Type B pancreatic cell (in vitro differentiated cells): ENCODE data around the gene ACRV1. TPM values are rescaled to one million over a fixed set of nuclear protein-coding genes. Genes with fewer than 3 reads are reported as not detected.
"Not testable (repeated sequence)": the region's sequence is repeated elsewhere in the genome, so short reads cannot be mapped to it uniquely, and the experiment has no call there.

Source experiments
- DNase-seq: peaks from one replicate; pipeline ENCODE4 v3.0.0; 2021; ENCODE audit warnings: mixed read lengths; ENCODE audit not compliant: unreplicated experiment; ENCODE audit errors: extremely low spot score
- H3K27ac Mint-ChIP-seq: 2 replicates; pipeline ENCODE4 v1.8.0; 2021; ENCODE audit warnings: mild to moderate bottlenecking, mixed read lengths
- H3K27me3 Mint-ChIP-seq: 2 replicates; pipeline ENCODE4 v1.8.0; 2021; ENCODE audit warnings: mixed read lengths
- H3K36me3 Mint-ChIP-seq: 2 replicates; pipeline ENCODE4 v1.8.0; 2021; ENCODE audit warnings: mixed read lengths
- H3K4me1 Mint-ChIP-seq: one replicate; pipeline ENCODE4 v1.8.0; 2021; ENCODE audit warnings: mixed read lengths; ENCODE audit not compliant: unreplicated experiment
- H3K4me3 Mint-ChIP-seq: 2 replicates; pipeline ENCODE4 v1.8.0; 2021; ENCODE audit warnings: mild to moderate bottlenecking, mixed read lengths
- H3K9me3 Mint-ChIP-seq: 2 replicates; pipeline ENCODE4 v1.8.0; 2021; ENCODE audit warnings: mixed read lengths
- long read RNA-seq: library from polyadenylated mRNA; unstranded; transcript quantifications from one replicate; pipeline ENCODE4 v2.0.0, GENCODE V29; 2020
- total RNA-seq: library from RNA; stranded (reverse); gene quantifications from 2 replicates; pipeline ENCODE4 v1.2.1, GENCODE V29; 2021; ENCODE audit warnings: low replicate concordance
- TF ChIP-seq, protein P1 (sequence below): fragments of 200-600 bp; sonication (generic); conservative IDR thresholded peaks from 2 replicates; pipeline ENCODE4 v1.5.0; 2021; ENCODE audit warnings: antibody characterized with exemption, mild to moderate bottlenecking

ACRV1 gene
- total RNA-seq, result not detected in 2 replicates
- long read RNA-seq, partial matches to known transcripts, result 0 of 1 reads
- long read RNA-seq, other reads (novel, unspliced or antisense), result 1 of 1 reads

DNA sequence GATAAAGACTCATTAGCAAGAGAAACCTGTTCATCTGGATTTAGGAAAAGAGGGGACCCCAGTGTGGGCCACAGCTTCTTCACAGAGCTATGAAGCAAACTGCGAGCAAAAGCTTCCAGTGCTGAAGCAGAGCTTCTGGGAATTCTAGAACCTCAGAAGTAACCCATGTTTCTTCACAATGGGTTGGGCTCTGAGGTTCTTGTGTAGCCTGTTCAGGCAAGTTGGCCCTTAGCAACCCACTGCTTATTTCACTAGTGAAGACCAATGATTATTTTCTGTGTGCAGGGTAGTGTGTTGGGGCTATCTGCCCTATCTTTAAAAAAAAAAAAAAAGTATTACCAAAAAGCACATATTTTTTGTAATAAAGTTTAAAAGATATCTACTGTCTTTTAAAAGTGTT, at the start of gene ACRV1:
Gene ACRV1 (minus strand): TSS at position 101 of the 400 bp plus-strand sequence. CDS start 67 bp downstream, at position 34.
- no peaks in the 10 kb centered on the region for H3K27me3 Mint-ChIP-seq
- H3K36me3 Mint-ChIP-seq, result peaks cover 8% of the 10 kb centered on the region
- H3K9me3 Mint-ChIP-seq, result no peaks in the 10 kb centered on the region
- H3K27ac Mint-ChIP-seq, result no peak within 1 kb of the TSS
- no peak for DNase-seq
- TF ChIP-seq, protein P1, sequence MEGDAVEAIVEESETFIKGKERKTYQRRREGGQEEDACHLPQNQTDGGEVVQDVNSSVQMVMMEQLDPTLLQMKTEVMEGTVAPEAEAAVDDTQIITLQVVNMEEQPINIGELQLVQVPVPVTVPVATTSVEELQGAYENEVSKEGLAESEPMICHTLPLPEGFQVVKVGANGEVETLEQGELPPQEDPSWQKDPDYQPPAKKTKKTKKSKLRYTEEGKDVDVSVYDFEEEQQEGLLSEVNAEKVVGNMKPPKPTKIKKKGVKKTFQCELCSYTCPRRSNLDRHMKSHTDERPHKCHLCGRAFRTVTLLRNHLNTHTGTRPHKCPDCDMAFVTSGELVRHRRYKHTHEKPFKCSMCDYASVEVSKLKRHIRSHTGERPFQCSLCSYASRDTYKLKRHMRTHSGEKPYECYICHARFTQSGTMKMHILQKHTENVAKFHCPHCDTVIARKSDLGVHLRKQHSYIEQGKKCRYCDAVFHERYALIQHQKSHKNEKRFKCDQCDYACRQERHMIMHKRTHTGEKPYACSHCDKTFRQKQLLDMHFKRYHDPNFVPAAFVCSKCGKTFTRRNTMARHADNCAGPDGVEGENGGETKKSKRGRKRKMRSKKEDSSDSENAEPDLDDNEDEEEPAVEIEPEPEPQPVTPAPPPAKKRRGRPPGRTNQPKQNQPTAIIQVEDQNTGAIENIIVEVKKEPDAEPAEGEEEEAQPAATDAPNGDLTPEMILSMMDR, result no peak
- no peak within 1 kb of the TSS for H3K4me3 Mint-ChIP-seq
- H3K4me1 Mint-ChIP-seq, result no peaks in the 10 kb centered on the region

DNA sequence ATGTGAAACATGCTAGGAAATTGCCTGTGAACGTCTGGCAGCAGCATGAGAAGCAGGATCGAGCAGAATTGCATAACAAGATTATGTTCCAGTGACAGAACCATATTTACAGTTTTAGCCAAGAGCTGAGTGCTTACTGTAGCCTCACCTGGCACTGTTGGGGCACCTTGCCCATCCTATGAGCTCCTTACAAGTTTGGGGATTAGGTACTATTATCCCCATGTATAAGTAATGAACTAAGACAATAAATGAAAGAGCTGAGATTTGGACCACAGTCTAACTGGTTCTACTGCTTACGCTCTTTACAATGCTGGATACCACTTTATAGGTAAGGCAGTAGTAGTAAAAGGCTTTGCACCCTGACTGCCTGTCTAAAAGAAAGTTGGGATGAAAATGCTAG, 48.3 kb upstream of the ACRV1 start:
- TF ChIP-seq, protein P1, result no peak
- H3K4me3 Mint-ChIP-seq, result no peak overlapping the region
- DNase-seq, result no peak
- H3K9me3 Mint-ChIP-seq, result no peaks in the 10 kb centered on the region
- H3K4me1 Mint-ChIP-seq, result no peaks in the 10 kb centered on the region
- no peaks in the 10 kb centered on the region for H3K36me3 Mint-ChIP-seq
- peaks cover 9% of the 10 kb centered on the region for H3K27me3 Mint-ChIP-seq
- H3K27ac Mint-ChIP-seq, result no peak overlapping the region

GRCh38 chr11:125724125-125724524, 43.5 kb upstream of the ACRV1 start:
- Mint-ChIP-seq H3K36me3 (no peaks in the 10 kb centered on the region), H3K9me3 (no peaks in the 10 kb centered on the region), H3K27me3 (peaks cover 32% of the 10 kb centered on the region), H3K27ac (no peak overlapping the region), H3K4me3 (no peak overlapping the region), H3K4me1 (no peaks in the 10 kb centered on the region)
- TF ChIP-seq, protein P1, result peak; percentile 38
- DNase-seq, result no peak

DNA sequence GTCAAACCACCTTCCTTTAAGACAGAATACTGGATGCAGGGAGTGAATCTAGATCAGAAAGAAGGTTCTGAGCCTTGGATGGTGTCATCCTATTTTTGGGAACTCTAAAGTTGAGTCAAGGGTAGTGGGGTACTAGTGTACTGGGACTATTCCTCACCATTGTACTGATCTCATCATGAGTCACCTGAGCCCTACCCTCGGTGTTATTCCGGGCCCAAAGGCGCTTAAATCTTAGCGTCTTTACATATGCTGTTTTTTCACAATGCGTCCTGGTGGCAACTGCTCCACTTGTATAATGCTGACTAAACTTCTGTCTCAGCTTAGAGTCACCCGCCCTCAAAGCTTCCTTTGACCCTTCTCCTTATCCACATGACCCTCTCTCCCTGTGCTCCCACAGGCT, 40.1 kb upstream of the ACRV1 start:
- H3K36me3 Mint-ChIP-seq, result no peaks in the 10 kb centered on the region
- DNase-seq, result no peak
- no peaks in the 10 kb centered on the region for H3K4me1 Mint-ChIP-seq
- H3K27me3 Mint-ChIP-seq, result peaks cover 27% of the 10 kb centered on the region
- H3K9me3 Mint-ChIP-seq, result no peaks in the 10 kb centered on the region
- TF ChIP-seq, protein P1, result no peak
- H3K27ac Mint-ChIP-seq, result no peak overlapping the region
- H3K4me3 Mint-ChIP-seq, result no peak overlapping the region

- not testable (repeated sequence) for H3K27ac Mint-ChIP-seq, H3K9me3 Mint-ChIP-seq, H3K4me1 Mint-ChIP-seq, H3K36me3 Mint-ChIP-seq, DNase-seq, H3K4me3 Mint-ChIP-seq
- peaks cover 20% of the 10 kb centered on the region for H3K27me3 Mint-ChIP-seq
These were observed 24.0 kb upstream of the ACRV1 start for GRCh38 chr11:125704686-125705085.

GRCh38 chr11:125701858-125702621, 21.4 kb upstream of the ACRV1 start:
- Mint-ChIP-seq H3K27ac (no peak overlapping the region), H3K27me3 (peaks cover 3% of the 10 kb centered on the region), H3K9me3 (no peaks in the 10 kb centered on the region), H3K4me3 (no peak overlapping the region), H3K4me1 (no peaks in the 10 kb centered on the region), H3K36me3 (no peaks in the 10 kb centered on the region)
- TF ChIP-seq, protein P1, result no peak
- DNase-seq, result no peak
